Measurements from ENCODE around the gene PSMD4.

DNA sequence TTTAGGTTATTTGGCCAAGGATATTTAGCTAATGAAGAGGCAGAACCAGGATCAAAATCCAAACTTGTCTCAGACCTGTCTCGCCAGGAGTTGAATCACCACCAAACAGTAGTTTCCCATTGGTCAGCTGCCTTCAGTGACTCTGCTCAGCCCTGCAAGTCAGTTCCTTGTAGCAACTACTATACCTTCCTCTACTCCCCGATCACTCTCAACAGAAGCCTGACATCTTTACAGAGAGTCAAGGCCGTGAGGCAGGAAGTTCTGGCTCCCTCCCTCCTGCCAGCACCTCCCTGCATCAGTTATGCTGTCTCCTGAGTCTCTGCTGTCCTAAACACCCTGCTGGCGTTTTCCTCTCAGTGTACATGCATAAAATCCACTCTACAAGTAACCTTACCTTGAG is 13.2 kb downstream of the PSMD4 start:
- no peak for TF ChIP-seq ZNF175 (tag by site-specific recombination; IDR thresholded peaks at IDR 0.05)
- TF ChIP-seq, protein P1, sequence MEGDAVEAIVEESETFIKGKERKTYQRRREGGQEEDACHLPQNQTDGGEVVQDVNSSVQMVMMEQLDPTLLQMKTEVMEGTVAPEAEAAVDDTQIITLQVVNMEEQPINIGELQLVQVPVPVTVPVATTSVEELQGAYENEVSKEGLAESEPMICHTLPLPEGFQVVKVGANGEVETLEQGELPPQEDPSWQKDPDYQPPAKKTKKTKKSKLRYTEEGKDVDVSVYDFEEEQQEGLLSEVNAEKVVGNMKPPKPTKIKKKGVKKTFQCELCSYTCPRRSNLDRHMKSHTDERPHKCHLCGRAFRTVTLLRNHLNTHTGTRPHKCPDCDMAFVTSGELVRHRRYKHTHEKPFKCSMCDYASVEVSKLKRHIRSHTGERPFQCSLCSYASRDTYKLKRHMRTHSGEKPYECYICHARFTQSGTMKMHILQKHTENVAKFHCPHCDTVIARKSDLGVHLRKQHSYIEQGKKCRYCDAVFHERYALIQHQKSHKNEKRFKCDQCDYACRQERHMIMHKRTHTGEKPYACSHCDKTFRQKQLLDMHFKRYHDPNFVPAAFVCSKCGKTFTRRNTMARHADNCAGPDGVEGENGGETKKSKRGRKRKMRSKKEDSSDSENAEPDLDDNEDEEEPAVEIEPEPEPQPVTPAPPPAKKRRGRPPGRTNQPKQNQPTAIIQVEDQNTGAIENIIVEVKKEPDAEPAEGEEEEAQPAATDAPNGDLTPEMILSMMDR (tag by site-specific recombination; IDR thresholded peaks at IDR 0.05), result no peak
- TF ChIP-seq ZNF621 (tag by site-specific recombination; IDR thresholded peaks at IDR 0.05), result no peak
- no peak for TF ChIP-seq ZNF138 (tag by site-specific recombination; IDR thresholded peaks at IDR 0.05; ENCODE audit: borderline replicate concordance)
- no peak for TF ChIP-seq ZNF292 (tag by site-specific recombination; IDR thresholded peaks at IDR 0.05; ENCODE audit: borderline replicate concordance, low read depth)

All from HEK293 (cell line).